GM13977 (cell line): ENCODE results near the gene TXN2.
"Not testable (repeated sequence)": the region's sequence is repeated elsewhere in the genome, so short reads cannot be mapped to it uniquely, and the experiment has no call there.

ENCODE experiments used
- DNase-seq: peaks from one replicate; pipeline ENCODE4 v3.0.0; 2012; ENCODE audit warnings: low spot score
- CTCF ChIP-seq: IDR thresholded peaks from 2 replicates; pipeline ENCODE4 v1.5.1; 2012; ENCODE audit warnings: mild to moderate bottlenecking, control low read depth; ENCODE audit not compliant: insufficient read depth; ENCODE audit errors: extremely low read depth, missing control alignments
- in situ Hi-C: fragments of 300-500 bp; cut with MboI; formaldehyde crosslinking; loops from one replicate; pipeline ENCODE4 v1.12.0; 2022; ENCODE audit warnings: low sequenced_read_pairs, low pct_unique_long_range_greater_than_20kb, mixed read lengths, inconsistent platforms; ENCODE audit not compliant: unreplicated experiment

Gene TXN2

GRCh38 chr22:36481393-36482168 is at the start of gene TXN2:
TXN2 (minus strand) TSS chr22:36481640; CDS start chr22:36480837, 803 bp downstream.
- in situ Hi-C loops = no loop called here
- no peak for TF ChIP-seq CTCF
- peak; percentile 96 for DNase-seq

- in situ Hi-C loops = no loop called here
- peak; percentile 89 for DNase-seq
- no peak for TF ChIP-seq CTCF
Measured at GRCh38 chr22:36528795-36529751, 47.6 kb upstream of the TXN2 start, which contains the start of gene EIF3D. EIF3D (minus strand) TSS chr22:36529166; CDS start chr22:36526121, 3,045 bp downstream.

GRCh38 chr22:36528341-36528740 is 46.9 kb upstream of the TXN2 start:
- in situ Hi-C loops = no loop called here
- TF ChIP-seq CTCF = no peak
- DNase-seq = no peak

- in situ Hi-C loops = no loop called here
- TF ChIP-seq CTCF = no peak
- DNase-seq = no peak
Measured at GRCh38 chr22:36522662-36523061, 41.2 kb upstream of the TXN2 start.

- no peak for DNase-seq
- in situ Hi-C loops = no loop called here
- no peak for TF ChIP-seq CTCF
Measured at GRCh38 chr22:36520423-36520822, 39.0 kb upstream of the TXN2 start.

- in situ Hi-C loops, DNase-seq: not testable (repeated sequence)
Measured at GRCh38 chr22:36519906-36520305, 38.5 kb upstream of the TXN2 start.

GRCh38 chr22:36514766-36515165 is 33.3 kb upstream of the TXN2 start:
- in situ Hi-C loops = no loop called here
- TF ChIP-seq CTCF = no peak
- DNase-seq = no peak
